GM18520 (cell line): ENCODE measurements around the gene HSD17B14.
"Not testable (repeated sequence)": the region's sequence is repeated elsewhere in the genome, so short reads cannot be mapped to it uniquely, and the experiment has no call there.

Experiments
- ATAC-seq: cut with Tn5 transposase; IDR thresholded peaks from one replicate; pipeline ENCODE4 v1.9.1; 2021; ENCODE audit not compliant: unreplicated experiment

HSD17B14 gene

DNA sequence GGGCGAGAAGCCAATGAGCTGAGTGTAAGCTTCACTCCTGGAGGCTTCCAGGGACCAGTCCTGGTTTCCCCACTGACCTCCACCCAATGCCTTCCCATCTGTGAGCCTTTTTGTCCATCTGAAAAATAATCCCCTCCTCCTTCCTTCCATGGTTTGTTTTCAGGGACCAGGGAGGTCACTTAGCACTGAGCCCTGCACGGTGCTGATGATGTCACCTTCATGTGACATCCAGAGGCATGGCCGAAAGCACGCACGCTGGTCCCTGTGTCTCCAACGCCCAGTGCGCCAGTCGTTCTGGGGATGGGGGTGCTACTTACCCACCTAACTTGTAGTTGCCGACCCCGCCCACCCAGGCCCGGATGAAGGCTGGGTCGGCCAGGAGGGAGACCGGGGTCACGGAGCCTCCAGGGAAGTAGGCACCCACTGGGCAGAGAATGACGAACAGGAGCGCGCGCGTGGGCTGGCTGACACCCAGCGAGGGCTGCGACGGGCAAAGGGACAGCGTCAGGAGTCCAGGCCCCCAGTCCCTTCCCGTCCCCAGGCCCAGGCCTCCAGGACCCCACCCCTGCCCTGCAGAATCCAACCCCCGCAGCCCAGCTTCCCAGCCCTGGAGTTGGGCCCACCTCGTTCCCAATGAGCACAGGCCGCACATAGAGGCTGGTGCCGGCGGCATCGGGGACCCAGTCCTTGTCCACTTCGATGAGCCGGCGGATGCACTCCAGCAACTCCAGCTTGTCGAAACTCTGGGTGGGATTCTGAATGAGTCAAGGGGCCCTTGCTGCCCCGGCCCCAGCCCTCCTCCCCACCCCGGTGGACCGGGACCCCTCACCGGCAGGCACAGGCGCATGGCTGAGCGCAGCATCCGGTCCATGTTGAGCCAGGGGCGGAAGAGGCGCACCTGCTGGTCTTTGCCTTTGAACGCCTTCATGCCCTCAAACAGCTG lies 36.7 kb downstream of the HSD17B14 start:
- ATAC-seq, result no peak

- ATAC-seq, result no peak
These were observed 37.4 kb downstream of the HSD17B14 start for GRCh38 chr19:48798937-48799336.

DNA sequence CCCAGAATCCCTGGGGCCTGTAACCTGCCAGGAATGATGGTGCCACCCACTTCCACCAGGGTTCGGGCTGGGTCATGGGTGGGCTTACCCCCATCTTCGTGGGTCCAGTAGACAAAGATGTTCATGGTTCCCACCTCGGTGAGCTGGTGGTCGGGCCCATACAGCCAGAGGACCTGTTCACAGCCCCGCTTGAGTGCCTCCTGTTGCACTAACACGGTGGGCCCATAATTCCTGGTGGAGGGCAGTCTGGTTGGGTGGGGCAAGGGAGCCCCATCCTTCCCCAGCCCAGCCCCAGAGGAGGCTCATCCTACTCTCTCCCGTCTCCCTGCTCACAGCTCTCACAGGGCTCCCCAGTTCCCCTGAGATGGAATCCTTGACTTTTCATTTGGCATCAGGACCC lies 39.2 kb downstream of the HSD17B14 start:
- no peak for ATAC-seq

DNA sequence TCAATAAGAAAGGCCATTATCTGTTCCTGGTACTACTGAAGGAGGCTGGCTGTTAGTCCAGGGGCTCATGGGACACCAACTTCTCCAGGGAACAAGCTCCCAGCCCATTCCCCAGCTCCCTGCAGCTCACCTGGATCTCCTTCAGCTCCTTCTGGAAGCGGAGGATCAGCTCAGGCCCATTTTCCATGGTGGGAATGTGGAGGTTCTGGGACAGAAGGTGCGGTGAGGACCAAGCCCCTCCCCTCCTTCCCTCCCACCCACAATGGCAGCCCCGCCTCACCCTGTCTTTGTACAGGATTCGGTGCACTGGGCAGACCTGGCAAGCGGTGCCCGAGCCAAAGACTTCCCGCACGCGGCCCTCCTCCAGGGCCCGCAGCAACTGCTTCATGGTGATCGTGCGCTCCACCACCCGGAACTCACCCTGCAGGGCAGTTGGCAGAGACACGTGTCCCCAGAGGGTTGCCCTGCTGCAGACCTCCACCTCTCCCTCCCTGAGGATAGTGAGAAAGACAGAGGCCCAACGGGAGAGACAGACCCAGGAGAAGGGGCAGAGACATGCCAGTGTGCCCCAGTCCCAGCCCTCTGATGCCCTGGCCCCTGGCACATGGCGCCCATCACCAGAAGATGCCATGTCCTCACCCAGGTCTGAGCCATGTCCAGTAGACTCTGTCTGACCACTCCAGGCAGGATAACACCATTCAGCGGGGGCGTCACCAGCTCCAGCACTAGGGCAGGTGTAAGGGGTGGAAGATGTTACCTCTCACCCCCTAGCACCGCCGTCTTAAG lies 39.8 kb downstream of the HSD17B14 start:
- ATAC-seq, result no peak

DNA sequence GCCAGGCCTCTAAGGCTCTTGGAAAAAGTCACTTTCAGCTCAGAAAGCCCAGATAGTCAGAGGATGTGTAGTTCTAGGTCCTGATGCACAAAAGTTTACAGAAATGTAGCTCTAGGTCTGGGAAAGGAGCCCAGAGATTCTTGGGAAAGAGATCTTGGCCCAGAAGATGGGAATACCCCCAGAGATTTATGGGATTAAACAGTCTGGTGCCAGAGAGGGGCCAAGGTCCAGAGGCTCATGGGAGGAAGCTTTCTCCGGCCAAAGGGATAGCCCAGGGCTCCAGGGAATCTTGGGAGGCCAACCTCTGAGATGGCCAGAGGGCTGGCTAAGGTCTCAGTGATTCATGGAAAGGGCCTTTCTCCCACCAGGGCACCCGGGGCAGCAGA lies 40.6 kb downstream of the HSD17B14 start:
- no peak for ATAC-seq

DNA sequence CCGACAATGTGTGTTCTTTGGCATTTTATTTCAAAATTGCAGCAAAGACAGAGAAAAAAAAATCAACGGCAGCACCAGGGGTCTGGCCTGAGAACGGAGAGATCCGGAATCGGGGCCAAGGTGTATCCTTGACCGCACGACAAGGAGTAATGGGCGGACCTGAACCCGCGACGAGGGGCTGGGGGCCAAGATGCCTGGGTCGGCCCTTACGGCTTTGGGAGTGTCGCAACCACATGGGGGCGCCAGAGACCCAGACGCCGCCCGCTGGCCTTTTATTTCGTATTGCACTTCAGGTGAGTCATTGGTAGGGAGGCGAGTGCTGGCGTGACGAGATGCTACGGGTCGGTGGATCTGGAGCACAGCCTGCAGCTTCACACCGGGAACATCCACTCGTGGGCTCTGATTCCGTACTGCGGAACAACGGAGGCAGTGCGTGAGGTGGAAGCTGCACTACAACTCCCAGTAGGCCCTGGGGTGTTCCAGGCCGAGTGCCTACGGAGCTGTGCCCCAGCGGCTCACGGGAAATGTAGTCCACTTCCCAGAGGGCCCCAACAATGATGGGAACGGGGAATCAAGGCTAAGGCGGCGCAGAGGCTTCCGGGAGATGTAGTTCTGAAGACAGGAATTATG lies 41.1 kb downstream of the HSD17B14 start:
- ATAC-seq, result peak; percentile 75

DNA sequence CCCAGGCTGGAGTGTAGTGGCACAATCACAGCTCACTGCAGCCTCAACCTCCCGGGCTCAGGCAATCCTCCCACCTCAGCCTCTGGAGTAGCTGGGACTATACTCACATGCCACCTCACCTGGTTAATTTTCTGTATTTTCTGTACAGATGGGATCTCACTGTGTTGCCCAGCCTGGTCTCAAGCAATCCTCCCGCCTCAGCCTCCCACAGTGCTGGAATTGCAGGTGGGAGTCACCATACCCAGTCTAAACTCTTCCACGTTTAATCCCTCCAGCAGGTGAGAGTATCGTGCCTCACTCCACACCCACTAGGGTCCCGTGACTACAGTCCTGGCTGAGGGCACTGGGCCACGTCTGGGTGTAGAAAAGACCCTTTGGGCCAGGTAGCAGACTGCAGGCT lies 42.0 kb downstream of the HSD17B14 start:
- no peak for ATAC-seq

GRCh38 chr19:48793271-48793670 lies 43.0 kb downstream of the HSD17B14 start:
- ATAC-seq, result no peak

DNA sequence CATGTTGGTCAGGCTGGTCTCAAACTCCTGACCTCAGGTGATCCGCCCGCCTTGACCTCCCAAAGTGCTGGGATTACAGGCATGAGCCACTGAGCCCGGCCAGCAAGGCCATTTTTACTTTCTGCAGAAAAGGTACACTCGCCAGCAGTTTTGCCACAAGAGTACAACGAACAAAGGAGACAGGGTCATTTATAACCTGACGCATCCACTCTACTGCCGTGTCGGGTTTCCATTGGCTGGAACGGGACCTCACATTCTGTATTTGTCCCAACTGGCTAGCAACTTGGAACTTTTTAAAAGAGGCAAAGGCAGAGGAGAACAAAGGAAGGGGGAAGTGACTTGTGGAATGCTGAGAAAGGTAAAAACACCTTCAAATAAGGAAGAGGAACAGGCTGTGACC lies 49.0 kb downstream of the HSD17B14 start:
- not testable (repeated sequence) for ATAC-seq

- ATAC-seq, result not testable (repeated sequence)
These were observed 49.9 kb downstream of the HSD17B14 start for GRCh38 chr19:48786422-48786821.

DNA sequence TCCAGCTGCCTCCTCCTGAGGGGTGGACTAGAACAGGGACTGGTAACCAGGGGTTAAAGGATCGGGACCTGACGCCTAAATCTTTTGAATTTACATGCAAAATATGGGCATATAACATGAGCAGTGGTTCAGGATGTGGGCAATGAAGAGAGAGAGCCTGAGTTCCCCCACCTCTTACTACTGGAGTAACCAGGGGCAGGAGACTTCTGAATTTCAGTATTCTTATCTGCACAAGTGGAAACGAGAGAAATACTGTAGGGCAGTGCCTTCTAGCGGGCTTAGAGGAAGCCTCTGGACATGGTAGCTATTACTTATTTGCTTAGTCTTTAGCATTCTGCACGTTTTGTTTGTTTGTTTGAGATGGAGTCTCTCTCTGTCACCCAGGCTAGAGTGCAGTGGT lies 51.8 kb downstream of the HSD17B14 start:
- ATAC-seq, result no peak

- no peak for ATAC-seq
These were observed 55.5 kb downstream of the HSD17B14 start for GRCh38 chr19:48780631-48781391.

- ATAC-seq, result no peak
These were observed 56.7 kb downstream of the HSD17B14 start for GRCh38 chr19:48779636-48780035.

DNA sequence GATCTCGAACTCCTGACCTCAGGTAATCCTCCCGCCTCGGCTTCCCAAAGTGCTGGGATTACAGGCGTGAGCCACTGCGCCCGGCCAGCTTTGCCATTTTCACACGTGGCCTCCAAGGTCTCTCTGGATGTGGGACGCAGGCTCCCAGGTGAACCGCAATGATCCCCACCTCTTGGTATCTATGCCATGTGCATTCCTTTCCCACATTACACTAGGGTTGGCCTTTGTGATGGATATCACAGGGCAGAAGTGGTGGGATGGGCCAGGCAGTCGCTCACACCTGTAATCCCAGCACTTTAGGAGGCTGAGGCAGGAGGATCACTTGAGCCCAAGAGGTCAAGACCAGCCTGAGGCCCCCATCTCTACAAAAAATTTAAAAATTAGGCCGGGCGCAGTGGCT lies 58.6 kb downstream of the HSD17B14 start:
- no peak for ATAC-seq

GRCh38 chr19:48777139-48777538 lies 59.2 kb downstream of the HSD17B14 start:
- no peak for ATAC-seq

DNA sequence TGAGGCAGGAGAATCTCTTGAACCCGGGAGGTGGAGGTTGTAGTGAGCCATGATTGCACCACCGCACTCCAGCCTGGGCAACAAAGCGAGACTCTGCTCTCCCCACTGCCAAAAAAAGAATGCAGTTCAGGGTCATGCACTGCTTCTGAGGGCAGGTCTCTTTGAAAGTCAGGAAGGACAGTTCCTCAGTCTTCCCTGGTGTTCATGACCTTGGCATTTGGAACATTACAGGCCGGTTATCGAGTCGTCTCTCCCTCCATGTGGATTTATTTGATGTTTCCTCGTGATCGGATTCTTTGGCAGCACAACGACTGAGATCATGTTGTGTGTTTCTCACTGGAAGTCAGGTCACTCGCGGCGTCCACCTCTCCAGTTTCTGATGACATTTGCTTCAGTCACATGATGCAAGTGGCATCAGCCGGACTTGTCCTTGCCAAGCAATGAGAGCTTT lies 63.8 kb downstream of the HSD17B14 start:
- ATAC-seq, result no peak

DNA sequence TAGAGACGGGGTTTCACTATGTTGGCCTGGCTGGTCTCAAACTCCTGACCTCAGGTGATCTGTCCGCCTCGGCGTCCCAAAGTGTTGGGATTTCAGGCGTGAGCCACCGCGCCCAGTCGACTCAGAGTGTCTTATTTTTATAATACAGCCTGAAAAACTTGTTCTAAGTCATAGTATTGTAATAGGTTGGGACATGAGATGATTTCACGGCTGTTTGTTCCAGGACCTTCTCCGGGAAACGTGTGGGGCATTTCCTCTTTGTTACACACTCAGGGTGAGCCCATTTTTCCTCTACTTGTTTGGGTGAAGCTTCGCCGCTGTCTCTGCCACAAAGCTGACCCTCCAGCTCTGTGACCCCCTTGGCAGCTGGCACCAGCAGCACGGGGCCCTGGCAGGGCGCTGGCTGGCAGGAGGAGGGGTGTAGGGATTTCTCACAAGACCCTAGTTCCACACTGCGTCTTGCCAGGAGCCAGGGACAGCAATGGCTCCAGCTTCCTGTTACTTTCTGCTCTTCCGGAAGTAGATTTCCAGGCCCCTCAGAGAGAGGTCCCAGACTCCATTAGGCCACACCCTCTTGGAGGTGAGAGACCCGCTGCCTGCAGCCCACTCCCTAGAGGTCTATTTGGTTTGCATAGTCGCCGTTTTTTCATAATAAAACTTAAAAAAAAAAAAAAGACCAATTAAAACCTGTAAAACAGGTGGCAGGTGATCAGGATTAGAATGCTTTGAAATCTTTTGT lies 65.4 kb downstream of the HSD17B14 start:
- no peak for ATAC-seq

- no peak for ATAC-seq
These were observed 66.0 kb downstream of the HSD17B14 start for GRCh38 chr19:48770266-48770665.

- ATAC-seq, result no peak
These were observed 67.1 kb downstream of the HSD17B14 start for GRCh38 chr19:48768994-48769713.
